Measurements from ENCODE around the gene THOC5. TPM values are rescaled to one million over a fixed set of nuclear protein-coding genes. Genes with fewer than 3 reads are reported as not detected.

Gene THOC5
- total and polyA plus RNA-seq, 8 donors = 18.2 to 123 (median 33.7) TPM

Other genes with a start within 250 kb of the THOC5 start
- 10 to 100 TPM in 4 of 5 donors, 1 to 10 TPM in 1; 4.4 to 81.1 (median 53.6) TPM for gene GAS2L1, start 247.1 kb downstream of the THOC5 start, total RNA-seq
- 10 to 100 TPM; 14.7 to 22.3 (median 15.7) TPM for gene GAS2L1, start 247.1 kb downstream of the THOC5 start, polyA plus RNA-seq
- under 1 TPM in 1 of 5 donors, not detected in 4; 0.37 TPM for gene RASL10A, start 238.1 kb downstream of the THOC5 start, total RNA-seq
- gene RASL10A, start 238.1 kb downstream of the THOC5 start, polyA plus RNA-seq = 1 to 10 TPM in 1 of 3 donors, under 1 TPM in 2; 0.19 to 3.5 (median 0.76) TPM
- gene AP1B1, start 165.2 kb downstream of the THOC5 start, total RNA-seq = 100 to 1,000 TPM in 1 of 5 donors, 10 to 100 TPM in 4; 33.8 to 109 (median 64.6) TPM
- gene AP1B1, start 165.2 kb downstream of the THOC5 start, polyA plus RNA-seq = 10 to 100 TPM; 19.8 to 36.9 (median 30.4) TPM
- not detected for gene RFPL1, start 115.2 kb downstream of the THOC5 start, total RNA-seq
- gene RFPL1, start 115.2 kb downstream of the THOC5 start, polyA plus RNA-seq = not detected
- 1 to 10 TPM in 1 of 5 donors, under 1 TPM in 2, not detected in 2; 0.14 to 2.7 (median 0.92) TPM for gene NEFH, start 73.5 kb downstream of the THOC5 start, total RNA-seq
- gene NEFH, start 73.5 kb downstream of the THOC5 start, polyA plus RNA-seq = under 1 TPM in 2 of 3 donors, not detected in 1; 0.25 to 0.43 TPM
- gene NIPSNAP1, start 27.4 kb upstream of the THOC5 start, total RNA-seq = 10 to 100 TPM in 4 of 5 donors, 1 to 10 TPM in 1; 7.1 to 58.9 (median 24.4) TPM
- 10 to 100 TPM; 23.1 to 37.3 (median 30.7) TPM for gene NIPSNAP1, start 27.4 kb upstream of the THOC5 start, polyA plus RNA-seq
- gene NF2, start 49.9 kb upstream of the THOC5 start, total RNA-seq = 10 to 100 TPM; 16.9 to 37.6 (median 20.3) TPM
- gene NF2, start 49.9 kb upstream of the THOC5 start, polyA plus RNA-seq = 1 to 10 TPM; 5.8 to 8.4 (median 8.3) TPM
- gene CABP7, start 166.2 kb upstream of the THOC5 start, total RNA-seq = not detected
- under 1 TPM in 2 of 3 donors, not detected in 1; 0.12 to 0.35 TPM for gene CABP7, start 166.2 kb upstream of the THOC5 start, polyA plus RNA-seq
- 10 to 100 TPM in 2 of 5 donors, 1 to 10 TPM in 2, under 1 TPM in 1; 0.58 to 19.0 (median 5.3) TPM for gene ZMAT5, start 213.2 kb upstream of the THOC5 start, total RNA-seq
- gene ZMAT5, start 213.2 kb upstream of the THOC5 start, polyA plus RNA-seq = 10 to 100 TPM; 30.3 to 37.9 (median 37.7) TPM
- 100 to 1,000 TPM in 1 of 5 donors, 10 to 100 TPM in 3, 1 to 10 TPM in 1; 2.0 to 136 (median 49.6) TPM for gene UQCR10, start 213.6 kb upstream of the THOC5 start, total RNA-seq
- gene UQCR10, start 213.6 kb upstream of the THOC5 start, polyA plus RNA-seq = 100 to 1,000 TPM; 248 to 307 (median 293) TPM